ENCODE data around the gene STRN3. TPM values are rescaled to one million over a fixed set of nuclear protein-coding genes. Genes with fewer than 3 reads are reported as not detected.

Gene STRN3
- total and polyA plus RNA-seq, 3 experiments from 2014 or later: 4.0 to 20.9 (median 20.0) TPM

DNA sequence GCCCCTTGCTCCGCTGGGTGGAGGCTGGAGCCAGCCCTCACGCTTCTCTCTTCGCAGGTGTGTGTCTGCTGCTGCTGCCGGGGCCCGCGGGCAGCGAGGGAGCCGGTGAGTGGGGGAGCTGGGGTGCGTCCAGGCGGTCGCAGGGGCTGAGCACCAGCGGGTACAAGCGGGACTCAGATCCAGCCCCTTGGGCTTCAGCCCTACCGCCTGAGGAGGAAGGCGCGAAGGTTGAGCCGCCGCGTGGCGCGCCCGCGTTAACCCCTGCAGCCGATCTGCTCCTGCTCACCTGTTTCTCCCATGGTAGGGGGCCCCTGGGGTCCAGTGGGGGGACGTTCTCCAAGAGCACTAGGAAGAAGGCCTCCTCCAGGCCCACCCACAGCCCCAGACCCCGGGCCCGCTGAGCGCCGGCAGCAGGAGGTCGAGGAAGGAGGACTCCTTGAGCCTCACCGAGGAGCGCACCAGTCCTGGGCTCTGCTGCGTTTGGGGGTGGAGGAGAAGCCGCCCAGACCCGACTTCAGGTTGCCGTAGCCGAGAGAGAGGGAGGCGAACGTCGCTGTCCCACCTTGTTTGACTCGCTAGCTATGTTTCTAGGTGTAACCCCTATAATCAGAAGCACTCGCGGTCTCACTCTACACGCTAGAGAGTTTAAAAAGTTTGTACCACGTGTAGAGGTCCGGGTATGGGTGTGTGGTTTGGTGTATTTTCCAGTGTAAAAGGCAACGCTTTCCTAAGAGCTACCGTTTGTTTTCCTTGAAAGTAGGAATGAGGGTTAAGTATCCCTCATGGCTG lies 151.0 kb downstream of the STRN3 start:
- Mint-ChIP-seq H3K27me3 (peaks cover 28 to 62% of the 10 kb centered on the region in 2 donors), H3K36me3 (no peaks in the 10 kb centered on the region), H3K9me3 (no peaks in the 10 kb centered on the region), H3K4me3 (peak overlapping the region; percentile 44 to 83 (median 75)), H3K4me1 (peaks cover 5 to 17% (median 11%) of the 10 kb centered on the region in 3 donors), H3K27ac (peak overlapping the region in 1 of 8 donors; percentile 39)
- H3K36me3 ChIP-seq (ENCODE audit: insufficient read depth, low read length): no peaks in the 10 kb centered on the region
- H3K4me3 ChIP-seq (ENCODE audit: low read length): peak overlapping the region; percentile 22
- H3K27me3 ChIP-seq (ENCODE audit: insufficient read depth, low read length, poor library complexity, severe bottlenecking): peaks cover 11% of the 10 kb centered on the region
- no peak for DNase-seq
- POLR2A ChIA-PET: no interaction called here
- no peaks in the 10 kb centered on the region for H3K9me3 ChIP-seq (ENCODE audit: low read length)
- H3K4me1 ChIP-seq (ENCODE audit: insufficient read depth, low read length): no peaks in the 10 kb centered on the region
- H3K27ac ChIP-seq (ENCODE audit: low read depth, low read length): no peak overlapping the region
- CTCF ChIA-PET: no interaction called here

DNA sequence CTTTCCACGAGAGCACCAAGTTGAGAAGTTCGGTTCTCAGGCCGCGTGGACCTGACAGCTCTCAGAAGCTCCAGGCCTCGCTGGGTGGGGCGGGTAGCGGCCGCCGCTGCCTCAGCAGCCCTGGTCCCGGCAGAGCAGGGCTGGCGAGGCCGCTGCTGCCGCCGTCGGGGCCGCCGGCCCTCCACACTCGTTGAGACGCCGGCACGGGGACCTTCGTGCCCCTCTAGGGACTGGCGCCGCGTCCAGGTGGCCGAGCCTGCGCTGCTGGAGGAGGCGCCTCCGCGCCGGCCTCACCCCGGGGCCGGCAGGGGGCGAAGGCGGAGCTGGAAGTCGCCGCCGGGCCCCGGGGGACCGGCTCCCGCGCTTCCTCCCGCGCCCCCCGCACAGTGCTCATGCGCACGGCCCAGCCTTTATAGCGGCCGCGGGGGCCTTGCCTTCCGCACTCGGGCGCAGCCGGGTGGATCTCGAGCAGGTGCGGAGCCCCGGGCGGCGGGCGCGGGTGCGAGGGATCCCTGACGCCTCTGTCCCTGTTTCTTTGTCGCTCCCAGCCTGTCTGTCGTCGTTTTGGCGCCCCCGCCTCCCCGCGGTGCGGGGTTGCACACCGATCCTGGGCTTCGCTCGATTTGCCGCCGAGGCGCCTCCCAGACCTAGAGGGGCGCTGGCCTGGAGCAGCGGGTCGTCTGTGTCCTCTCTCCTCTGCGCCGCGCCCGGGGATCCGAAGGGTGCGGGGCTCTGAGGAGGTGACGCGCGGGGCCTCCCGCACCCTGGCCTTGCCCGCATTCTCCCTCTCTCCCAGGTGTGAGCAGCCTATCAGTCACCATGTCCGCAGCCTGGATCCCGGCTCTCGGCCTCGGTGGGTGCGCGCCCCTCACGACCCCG lies 151.8 kb downstream of the STRN3 start, which contains the start of gene COCH:
COCH (plus strand) TSS at position 440 of the 879 bp plus-strand sequence; CDS start at position 820, 380 bp downstream.
- H3K36me3 Mint-ChIP-seq: no peaks in the 10 kb centered on the region
- H3K4me3 Mint-ChIP-seq: peak within 1 kb of the TSS; percentile 44 to 88 (median 75)
- peak within 1 kb of the TSS; percentile 31 for H3K27ac ChIP-seq (ENCODE audit: low read depth, low read length)
- peaks cover 28 to 70% of the 10 kb centered on the region in 2 donors for H3K27me3 Mint-ChIP-seq
- peak in 4 of 5 donors; percentile 1 to 46 (median 20) for DNase-seq
- H3K9me3 ChIP-seq (ENCODE audit: low read length): no peaks in the 10 kb centered on the region
- peaks cover 11% of the 10 kb centered on the region for H3K27me3 ChIP-seq (ENCODE audit: insufficient read depth, low read length, poor library complexity, severe bottlenecking)
- H3K4me1 ChIP-seq (ENCODE audit: insufficient read depth, low read length): no peaks in the 10 kb centered on the region
- H3K9me3 Mint-ChIP-seq: no peaks in the 10 kb centered on the region
- peak within 1 kb of the TSS in 1 of 8 donors; percentile 1 for H3K27ac Mint-ChIP-seq
- no peaks in the 10 kb centered on the region for H3K36me3 ChIP-seq (ENCODE audit: insufficient read depth, low read length)
- ChIA-PET CTCF (interaction anchor here (0.9 to 1.0 kb wide), 4 partner anchors 11 to 203 kb away, joined by 3 to 4 read pairs (median 3); no protein-coding TSS in a partner anchor), POLR2A (no interaction called here)
- peak within 1 kb of the TSS; percentile 22 for H3K4me3 ChIP-seq (ENCODE audit: low read length)
- peaks cover 5 to 17% (median 11%) of the 10 kb centered on the region in 3 donors for H3K4me1 Mint-ChIP-seq

DNA sequence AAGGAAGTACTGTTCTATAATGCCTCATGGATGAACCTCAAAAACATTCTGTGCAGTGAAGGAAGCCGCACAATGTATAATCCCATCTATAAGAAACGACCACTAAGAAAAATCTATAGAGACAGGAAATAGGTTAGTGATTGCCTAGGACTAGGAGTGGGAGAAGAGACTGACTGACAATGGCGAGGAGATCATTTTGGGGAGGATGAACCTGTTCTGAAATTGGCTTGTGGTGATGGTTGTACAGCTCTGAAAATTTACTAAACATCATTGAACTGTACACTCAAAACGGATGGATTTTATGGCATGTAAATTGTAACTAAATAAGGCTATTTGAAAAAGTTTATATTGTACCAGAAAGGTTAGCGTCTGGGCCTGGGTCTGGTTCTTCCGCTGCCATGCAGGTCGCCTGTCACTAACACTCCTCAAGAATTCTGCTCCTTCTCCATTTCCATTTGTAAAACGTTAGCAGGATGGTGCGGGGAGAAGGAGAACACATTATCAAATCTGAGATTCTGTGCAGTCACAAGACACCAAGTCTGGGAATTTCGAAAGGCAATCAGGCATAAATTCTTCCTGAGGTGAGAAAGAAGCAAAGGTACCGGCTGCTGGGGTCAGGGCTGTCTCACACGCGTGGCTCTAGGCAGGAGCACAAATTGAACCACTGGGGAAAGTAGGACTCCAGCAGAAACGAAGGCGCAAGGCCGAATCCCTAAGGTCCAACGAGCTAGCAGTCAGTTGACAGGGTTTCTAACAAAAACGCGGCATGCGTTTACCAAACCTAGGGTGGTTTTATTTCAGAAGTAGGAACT lies 152.7 kb downstream of the STRN3 start:
- ChIA-PET CTCF (interaction anchor here (0.9 to 1.0 kb wide), 4 partner anchors 10 to 202 kb away, joined by 3 to 4 read pairs (median 3); no protein-coding TSS in a partner anchor), POLR2A (no interaction called here)
- Mint-ChIP-seq H3K4me1 (peaks cover 5 to 17% (median 11%) of the 10 kb centered on the region in 3 donors), H3K36me3 (no peaks in the 10 kb centered on the region), H3K4me3 (peak overlapping the region in 6 of 7 donors; percentile 25 to 88 (median 62)), H3K27me3 (peaks cover 28 to 74% of the 10 kb centered on the region in 2 donors), H3K27ac (peak overlapping the region in 1 of 8 donors; percentile 1), H3K9me3 (no peaks in the 10 kb centered on the region)
- no peaks in the 10 kb centered on the region for H3K9me3 ChIP-seq (ENCODE audit: low read length)
- H3K27ac ChIP-seq (ENCODE audit: low read depth, low read length): peak overlapping the region; percentile 31
- no peak overlapping the region for H3K4me3 ChIP-seq (ENCODE audit: low read length)
- H3K4me1 ChIP-seq (ENCODE audit: insufficient read depth, low read length): no peaks in the 10 kb centered on the region
- H3K27me3 ChIP-seq (ENCODE audit: insufficient read depth, low read length, poor library complexity, severe bottlenecking): peaks cover 11% of the 10 kb centered on the region
- no peaks in the 10 kb centered on the region for H3K36me3 ChIP-seq (ENCODE audit: insufficient read depth, low read length)
- DNase-seq: no peak

DNA sequence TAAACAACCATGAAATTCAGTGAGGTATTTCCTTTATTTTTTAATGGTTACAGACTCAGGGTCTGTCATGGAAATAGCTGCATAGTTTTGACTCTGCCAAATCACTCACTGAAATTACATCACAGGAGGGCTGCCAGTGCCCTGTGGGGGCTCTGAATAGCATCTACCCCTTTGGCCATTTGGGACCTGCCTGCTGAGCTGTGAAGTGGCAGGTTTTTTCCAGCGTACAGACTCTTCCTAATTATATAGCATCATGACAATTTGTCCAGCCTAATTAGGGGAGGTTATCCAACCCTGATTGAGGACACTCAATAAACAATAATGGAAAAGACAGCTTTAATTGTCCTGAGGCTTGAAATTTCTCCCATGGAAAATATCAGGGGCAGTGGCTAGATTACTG lies 153.6 kb downstream of the STRN3 start:
- Histone ChIP-seq H3K9me3 (ENCODE audit: low read length) (no peaks in the 10 kb centered on the region), H3K27ac (ENCODE audit: low read depth, low read length) (no peak overlapping the region), H3K4me3 (ENCODE audit: low read length) (no peak overlapping the region), H3K4me1 (ENCODE audit: insufficient read depth, low read length) (no peaks in the 10 kb centered on the region), H3K27me3 (ENCODE audit: insufficient read depth, low read length, poor library complexity, severe bottlenecking) (peaks cover 11% of the 10 kb centered on the region), H3K36me3 (ENCODE audit: insufficient read depth, low read length) (no peaks in the 10 kb centered on the region)
- no peak for DNase-seq
- H3K27me3 Mint-ChIP-seq: peaks cover 25 to 71% of the 10 kb centered on the region in 2 donors
- no peaks in the 10 kb centered on the region for H3K9me3 Mint-ChIP-seq
- H3K36me3 Mint-ChIP-seq: no peaks in the 10 kb centered on the region
- CTCF ChIA-PET: no interaction called here
- no peak overlapping the region for H3K4me3 Mint-ChIP-seq
- no peak overlapping the region for H3K27ac Mint-ChIP-seq
- peaks cover 5 to 17% (median 11%) of the 10 kb centered on the region in 3 donors for H3K4me1 Mint-ChIP-seq
- POLR2A ChIA-PET: no interaction called here

DNA sequence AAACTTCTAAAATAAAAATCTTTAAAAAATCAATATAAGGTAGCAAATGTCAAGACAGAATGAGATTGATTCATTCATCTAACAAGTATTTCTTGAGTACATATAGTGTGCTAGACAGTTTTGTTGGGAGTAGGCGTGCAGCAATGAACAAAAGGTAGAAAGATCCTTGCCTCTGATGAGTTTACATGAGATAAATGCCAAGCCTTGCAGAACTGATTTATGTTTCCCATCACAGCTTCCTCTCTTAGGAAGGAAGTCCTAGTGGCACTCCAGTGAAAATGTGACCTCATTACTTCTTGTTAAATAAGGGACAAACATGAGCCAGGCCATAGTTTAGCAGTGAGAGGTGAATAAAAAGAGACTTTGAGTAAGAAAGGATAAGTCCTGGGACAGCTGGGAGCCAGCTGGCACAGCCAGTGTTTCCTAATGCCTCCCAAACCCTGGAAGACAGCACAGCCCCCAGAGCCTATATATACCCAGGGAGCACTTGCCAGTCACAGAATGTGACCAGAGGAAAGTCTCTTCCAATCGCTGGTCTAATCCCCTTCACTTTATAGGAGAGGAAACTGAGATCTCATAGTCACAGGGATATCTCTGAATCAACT lies 156.5 kb downstream of the STRN3 start:
- ChIA-PET CTCF (no interaction called here), POLR2A (no interaction called here)
- H3K27ac Mint-ChIP-seq: no peak overlapping the region
- peaks cover 11 to 54% of the 10 kb centered on the region in 2 donors for H3K27me3 Mint-ChIP-seq
- Histone ChIP-seq H3K27me3 (ENCODE audit: insufficient read depth, low read length, poor library complexity, severe bottlenecking) (peaks cover 1% of the 10 kb centered on the region), H3K36me3 (ENCODE audit: insufficient read depth, low read length) (no peaks in the 10 kb centered on the region), H3K9me3 (ENCODE audit: low read length) (no peaks in the 10 kb centered on the region), H3K4me1 (ENCODE audit: insufficient read depth, low read length) (no peaks in the 10 kb centered on the region), H3K27ac (ENCODE audit: low read depth, low read length) (no peak overlapping the region), H3K4me3 (ENCODE audit: low read length) (no peak overlapping the region)
- no peak for DNase-seq
- H3K4me3 Mint-ChIP-seq: no peak overlapping the region
- no peaks in the 10 kb centered on the region for H3K9me3 Mint-ChIP-seq
- H3K4me1 Mint-ChIP-seq: peaks cover 0 to 9% (median 6%) of the 10 kb centered on the region in 3 donors
- no peaks in the 10 kb centered on the region for H3K36me3 Mint-ChIP-seq

DNA sequence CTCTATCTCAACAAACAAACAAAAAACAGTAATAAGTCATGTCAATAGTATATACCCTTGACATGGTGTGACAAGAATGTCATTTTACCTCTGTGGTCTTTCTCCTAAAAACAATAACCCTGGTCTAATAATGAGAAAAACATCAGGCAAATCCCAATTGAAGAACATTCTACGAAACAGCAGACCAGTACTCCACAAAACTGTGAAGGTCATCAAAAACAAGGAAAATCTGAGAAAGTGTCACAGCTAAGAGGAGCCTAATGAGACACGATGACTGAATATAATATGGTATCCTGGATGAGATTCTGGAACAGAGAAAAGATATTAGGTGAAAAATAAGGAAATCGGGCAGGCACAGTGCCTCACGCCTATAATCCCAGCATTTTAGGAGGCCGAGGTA lies 157.4 kb downstream of the STRN3 start:
- Mint-ChIP-seq H3K9me3 (no peaks in the 10 kb centered on the region), H3K27ac (no peak overlapping the region), H3K36me3 (no peaks in the 10 kb centered on the region), H3K4me1 (peaks cover 0 to 7% (median 5%) of the 10 kb centered on the region in 3 donors), H3K27me3 (peaks cover 10 to 55% of the 10 kb centered on the region in 2 donors), H3K4me3 (no peak overlapping the region)
- no peak overlapping the region for H3K27ac ChIP-seq (ENCODE audit: low read depth, low read length)
- CTCF ChIA-PET: no interaction called here
- no peaks in the 10 kb centered on the region for H3K4me1 ChIP-seq (ENCODE audit: insufficient read depth, low read length)
- no peak for DNase-seq
- H3K9me3 ChIP-seq (ENCODE audit: low read length): no peaks in the 10 kb centered on the region
- H3K4me3 ChIP-seq (ENCODE audit: low read length): no peak overlapping the region
- POLR2A ChIA-PET: no interaction called here
- no peaks in the 10 kb centered on the region for H3K36me3 ChIP-seq (ENCODE audit: insufficient read depth, low read length)
- no peaks in the 10 kb centered on the region for H3K27me3 ChIP-seq (ENCODE audit: insufficient read depth, low read length, poor library complexity, severe bottlenecking)

DNA sequence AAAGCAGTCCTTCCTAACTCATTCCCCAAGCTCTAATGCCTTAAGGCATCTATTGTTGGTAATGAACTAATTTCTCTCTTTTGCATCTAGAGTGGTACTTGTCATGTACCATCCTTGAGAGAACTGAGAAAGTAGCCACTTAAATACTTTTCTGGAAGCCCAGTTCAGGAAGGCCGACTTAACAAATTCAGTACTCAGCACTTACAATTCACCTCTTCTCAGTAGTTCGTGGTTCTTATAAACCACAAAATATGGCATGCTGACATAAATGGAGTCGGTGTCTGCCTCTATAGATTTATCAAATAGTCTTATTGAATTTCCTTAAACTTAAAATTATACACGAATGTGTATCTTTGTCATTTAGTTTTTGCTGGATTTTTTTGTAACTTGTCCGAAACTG lies 161.2 kb downstream of the STRN3 start:
- H3K4me3 Mint-ChIP-seq: no peak overlapping the region
- ChIA-PET POLR2A (no interaction called here), CTCF (no interaction called here)

More for the DNA sequence above, 161.2 kb downstream of the STRN3 start:
- Mint-ChIP-seq H3K36me3 (no peaks in the 10 kb centered on the region), H3K27me3 (peaks cover 5 to 47% of the 10 kb centered on the region in 2 donors), H3K9me3 (no peaks in the 10 kb centered on the region), H3K27ac (no peak overlapping the region), H3K4me1 (peaks cover 0 to 5% (median 2%) of the 10 kb centered on the region in 3 donors)
- Histone ChIP-seq H3K4me3 (ENCODE audit: low read length) (no peak overlapping the region), H3K9me3 (ENCODE audit: low read length) (no peaks in the 10 kb centered on the region), H3K27me3 (ENCODE audit: insufficient read depth, low read length, poor library complexity, severe bottlenecking) (peaks cover 3% of the 10 kb centered on the region), H3K4me1 (ENCODE audit: insufficient read depth, low read length) (no peaks in the 10 kb centered on the region), H3K27ac (ENCODE audit: low read depth, low read length) (no peak overlapping the region), H3K36me3 (ENCODE audit: insufficient read depth, low read length) (no peaks in the 10 kb centered on the region)
- no peak for DNase-seq

Measured in CD8-positive, alpha-beta memory T cell (primary cell).